NCI-H2029 treated with DMSO at 0.1 percent for 48 hours (cell line): ENCODE measurements around the gene ANXA2R.

Experiments
- DNase-seq: peaks from one replicate; lab custom pipeline; 2025; lab: John Stamatoyannopoulos, UW

Gene ANXA2R

GRCh38 chr5:43000111-43000840, 39.8 kb downstream of the ANXA2R start:
- no peak for DNase-seq

- no peak for DNase-seq
These were observed 44.8 kb downstream of the ANXA2R start for GRCh38 chr5:42995360-42995751.

GRCh38 chr5:42994555-42995359, 45.4 kb downstream of the ANXA2R start:
- no peak for DNase-seq

GRCh38 chr5:42994246-42994554, 45.9 kb downstream of the ANXA2R start:
- no peak for DNase-seq

GRCh38 chr5:42993516-42994245, 46.4 kb downstream of the ANXA2R start:
- no peak for DNase-seq

GRCh38 chr5:42992088-42992879, 47.8 kb downstream of the ANXA2R start:
- peak; percentile 43 for DNase-seq

GRCh38 chr5:42991404-42992087, 48.6 kb downstream of the ANXA2R start:
- DNase-seq, result no peak

- no peak for DNase-seq
These were observed 49.2 kb downstream of the ANXA2R start for GRCh38 chr5:42990892-42991291.
